GM12865 (cell line): ENCODE data around the gene HABP2.

ENCODE experiments used
- DNase-seq: peaks from one replicate; pipeline ENCODE4 v3.0.0; 2010; ENCODE audit warnings: low read depth
- H3K4me3 ChIP-seq: 2 replicates; pipeline ENCODE4 v1.5.1; 2011; ENCODE audit warnings: mild to moderate bottlenecking, low read depth, low read length, control low read depth
- TF ChIP-seq, protein P1 (sequence below): IDR thresholded peaks from 2 replicates; pipeline ENCODE4 v1.5.1; 2011; ENCODE audit warnings: low read length, control low read depth, low read depth, inconsistent platforms; ENCODE audit not compliant: insufficient read depth; ENCODE audit errors: missing control alignments

Gene HABP2

DNA sequence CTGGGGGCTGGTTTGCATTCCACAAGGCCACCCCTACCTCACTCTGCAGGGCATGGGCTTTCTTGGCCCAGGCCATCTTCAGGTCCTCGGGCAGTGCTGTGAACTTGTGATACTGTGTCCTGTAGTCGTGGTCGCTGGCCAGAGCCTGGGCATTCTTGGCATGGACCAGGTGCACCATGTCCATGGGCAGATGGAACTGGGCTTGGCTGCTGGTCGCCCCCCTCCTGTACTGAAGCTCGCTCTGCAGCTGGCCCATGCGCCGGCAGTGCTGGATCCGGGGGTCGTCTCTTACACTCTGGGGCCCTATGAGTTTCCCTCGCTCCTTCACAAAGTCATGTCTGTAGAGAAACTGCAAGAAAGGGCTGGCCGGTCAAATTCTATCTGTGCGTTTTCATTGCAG, 51.7 kb downstream of the HABP2 start:
- TF ChIP-seq, protein P1, sequence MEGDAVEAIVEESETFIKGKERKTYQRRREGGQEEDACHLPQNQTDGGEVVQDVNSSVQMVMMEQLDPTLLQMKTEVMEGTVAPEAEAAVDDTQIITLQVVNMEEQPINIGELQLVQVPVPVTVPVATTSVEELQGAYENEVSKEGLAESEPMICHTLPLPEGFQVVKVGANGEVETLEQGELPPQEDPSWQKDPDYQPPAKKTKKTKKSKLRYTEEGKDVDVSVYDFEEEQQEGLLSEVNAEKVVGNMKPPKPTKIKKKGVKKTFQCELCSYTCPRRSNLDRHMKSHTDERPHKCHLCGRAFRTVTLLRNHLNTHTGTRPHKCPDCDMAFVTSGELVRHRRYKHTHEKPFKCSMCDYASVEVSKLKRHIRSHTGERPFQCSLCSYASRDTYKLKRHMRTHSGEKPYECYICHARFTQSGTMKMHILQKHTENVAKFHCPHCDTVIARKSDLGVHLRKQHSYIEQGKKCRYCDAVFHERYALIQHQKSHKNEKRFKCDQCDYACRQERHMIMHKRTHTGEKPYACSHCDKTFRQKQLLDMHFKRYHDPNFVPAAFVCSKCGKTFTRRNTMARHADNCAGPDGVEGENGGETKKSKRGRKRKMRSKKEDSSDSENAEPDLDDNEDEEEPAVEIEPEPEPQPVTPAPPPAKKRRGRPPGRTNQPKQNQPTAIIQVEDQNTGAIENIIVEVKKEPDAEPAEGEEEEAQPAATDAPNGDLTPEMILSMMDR: no peak
- no peak overlapping the region for H3K4me3 ChIP-seq
- no peak for DNase-seq

DNA sequence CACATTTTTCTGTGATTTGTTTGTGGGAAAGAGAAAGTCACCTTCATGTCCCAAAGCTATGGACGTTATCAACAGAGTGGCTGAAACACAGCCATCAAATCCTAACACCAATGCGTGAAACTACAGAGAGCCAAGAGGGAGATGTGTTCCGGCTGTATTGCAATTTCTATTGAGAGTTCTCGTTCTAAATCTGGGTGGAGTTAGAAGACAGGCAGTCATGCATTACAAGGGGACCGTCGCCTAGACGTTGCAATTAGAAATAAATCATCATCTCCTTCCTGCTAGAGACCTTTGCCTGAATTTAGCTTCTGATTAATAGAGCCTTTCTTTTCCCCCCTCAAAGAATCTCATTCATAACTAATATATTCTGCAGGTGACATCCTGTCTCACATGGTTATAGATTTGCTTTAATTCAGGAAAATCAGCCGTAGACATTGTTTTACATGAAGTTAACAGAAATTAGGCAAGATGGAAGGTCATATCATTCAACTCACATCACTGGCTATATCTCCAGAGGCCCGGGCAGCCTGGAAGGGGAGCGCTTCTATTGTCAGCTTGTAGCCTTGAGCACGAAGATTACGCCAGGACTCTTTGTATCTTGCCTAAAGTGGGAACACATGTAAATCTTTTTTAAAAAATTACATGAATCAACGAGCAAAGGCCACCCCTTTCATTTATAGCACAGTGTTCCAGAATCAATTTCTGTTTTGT, 52.6 kb downstream of the HABP2 start:
- H3K4me3 ChIP-seq: no peak overlapping the region
- DNase-seq: no peak
- TF ChIP-seq, protein P1: no peak

DNA sequence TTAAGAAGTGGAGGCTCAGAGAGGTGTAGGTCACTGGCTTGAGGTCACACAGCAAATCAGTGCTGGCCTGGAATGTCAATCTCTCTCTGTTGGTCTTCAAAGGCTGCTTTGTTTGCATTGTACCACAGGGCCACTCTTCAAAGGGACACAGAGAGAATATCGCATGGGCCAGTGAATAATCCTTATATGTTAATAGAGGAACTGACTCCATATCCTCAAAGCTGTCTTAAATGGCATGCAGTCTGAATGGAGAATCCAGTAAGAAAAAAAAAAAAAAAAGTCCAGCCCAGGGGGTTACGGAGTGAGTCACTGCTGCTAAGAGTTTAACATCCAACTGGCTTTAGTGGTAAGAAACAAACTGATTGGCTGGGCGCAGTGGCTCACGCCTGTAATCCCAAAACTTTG, 56.9 kb downstream of the HABP2 start:
- H3K4me3 ChIP-seq: no peak overlapping the region
- TF ChIP-seq, protein P1: no peak
- DNase-seq: no peak

DNA sequence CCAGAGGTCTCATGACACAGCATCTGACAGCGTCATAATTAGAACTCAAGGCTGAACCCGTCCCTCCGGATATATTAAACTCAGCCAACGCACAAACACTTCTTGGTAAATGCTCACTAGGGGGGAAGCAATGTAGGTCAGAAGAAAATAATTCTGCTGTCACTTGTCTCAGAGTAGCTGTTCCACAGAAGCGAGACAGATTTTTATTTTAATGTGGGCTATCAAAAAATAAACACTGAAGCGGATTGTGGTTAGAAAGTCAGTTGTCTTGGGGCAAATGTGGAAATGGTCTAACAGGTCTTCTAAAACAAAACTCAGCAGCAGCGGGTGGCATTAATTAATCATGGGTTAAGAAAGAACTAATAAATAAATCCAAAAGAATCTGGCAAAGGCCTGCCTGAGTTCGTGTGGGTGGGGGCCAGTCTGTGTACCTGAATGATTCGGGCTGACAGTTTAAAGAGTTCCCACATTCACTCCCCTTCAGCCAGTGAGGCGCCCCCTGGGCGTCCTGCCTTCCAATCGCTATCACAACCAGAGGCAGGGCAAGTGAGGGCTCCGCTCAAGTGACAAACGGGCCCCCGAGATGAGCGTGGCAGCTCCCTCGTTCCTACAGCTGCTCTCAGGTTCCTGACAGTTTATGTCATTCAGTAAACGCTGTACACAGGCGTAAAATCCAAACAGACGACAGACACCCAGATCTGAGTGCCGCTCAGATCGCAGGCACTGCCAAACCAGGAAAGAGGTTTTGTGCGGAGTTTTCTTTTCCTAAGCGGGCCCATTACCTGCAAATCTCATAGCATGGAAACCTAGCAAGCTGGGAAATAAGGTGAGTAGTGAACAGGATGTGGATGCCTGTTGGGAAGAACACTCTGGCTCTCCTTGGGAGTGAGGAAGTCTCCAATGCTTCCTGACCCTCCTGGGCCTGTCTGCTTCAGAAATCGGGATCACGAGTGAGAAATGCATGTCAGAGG, 58.1 kb downstream of the HABP2 start:
- TF ChIP-seq, protein P1: no peak
- DNase-seq: no peak

DNA sequence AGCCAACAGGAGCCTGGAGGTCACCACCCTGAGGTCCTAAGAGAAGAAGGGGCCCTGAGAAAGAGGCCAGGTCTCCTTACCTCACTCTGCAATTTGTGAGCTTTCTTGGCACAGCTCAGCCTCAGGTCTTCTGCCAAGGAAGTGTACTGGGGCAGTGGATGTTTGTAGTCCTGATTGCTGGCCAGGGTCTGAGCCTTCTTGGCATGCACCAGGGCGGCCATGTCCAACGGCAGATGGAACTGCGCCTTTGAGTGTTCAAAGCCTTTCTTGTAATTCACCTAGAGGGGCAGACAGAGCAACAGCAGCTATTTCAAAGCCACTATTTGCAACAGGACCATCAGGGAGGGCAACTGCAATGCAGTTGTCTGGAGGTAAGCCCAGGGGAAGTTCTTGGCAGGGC, 59.3 kb downstream of the HABP2 start:
- no peak for DNase-seq
- TF ChIP-seq, protein P1: no peak
- no peak overlapping the region for H3K4me3 ChIP-seq

More for the DNA sequence above, 58.1 kb downstream of the HABP2 start:
- H3K4me3 ChIP-seq: no peak overlapping the region

DNA sequence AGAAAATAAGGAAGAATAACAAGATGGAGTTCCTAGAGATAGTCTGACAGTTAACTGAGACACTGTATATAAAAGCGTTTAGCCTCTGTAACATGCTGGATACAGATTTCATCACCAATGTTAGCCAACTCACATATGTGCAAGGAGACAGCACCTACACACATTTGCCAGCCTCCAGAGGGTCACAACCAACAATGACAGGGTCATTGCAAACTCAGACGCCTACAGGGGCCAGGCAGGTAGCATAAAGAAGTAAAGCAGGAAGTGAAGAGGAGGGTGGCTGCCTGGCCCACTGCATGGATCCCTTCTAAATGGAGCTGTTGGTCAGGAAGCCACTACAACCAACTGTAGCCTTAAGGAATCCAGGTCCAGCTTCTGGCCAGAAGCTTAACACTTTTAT, 60.6 kb downstream of the HABP2 start:
- no peak overlapping the region for H3K4me3 ChIP-seq
- TF ChIP-seq, protein P1: no peak
- no peak for DNase-seq
